ENCODE measurements around the gene OGA. TPM values are rescaled to one million over a fixed set of nuclear protein-coding genes. Genes with fewer than 3 reads are reported as not detected.

The OGA gene
- total and polyA plus RNA-seq, 9 of the 15 experiments (the other 6 are each of a cell fraction or from before 2014, with no cell fraction given) = 13.5 to 73.5 (median 59.5) TPM

- TF ChIP-seq, protein P1, sequence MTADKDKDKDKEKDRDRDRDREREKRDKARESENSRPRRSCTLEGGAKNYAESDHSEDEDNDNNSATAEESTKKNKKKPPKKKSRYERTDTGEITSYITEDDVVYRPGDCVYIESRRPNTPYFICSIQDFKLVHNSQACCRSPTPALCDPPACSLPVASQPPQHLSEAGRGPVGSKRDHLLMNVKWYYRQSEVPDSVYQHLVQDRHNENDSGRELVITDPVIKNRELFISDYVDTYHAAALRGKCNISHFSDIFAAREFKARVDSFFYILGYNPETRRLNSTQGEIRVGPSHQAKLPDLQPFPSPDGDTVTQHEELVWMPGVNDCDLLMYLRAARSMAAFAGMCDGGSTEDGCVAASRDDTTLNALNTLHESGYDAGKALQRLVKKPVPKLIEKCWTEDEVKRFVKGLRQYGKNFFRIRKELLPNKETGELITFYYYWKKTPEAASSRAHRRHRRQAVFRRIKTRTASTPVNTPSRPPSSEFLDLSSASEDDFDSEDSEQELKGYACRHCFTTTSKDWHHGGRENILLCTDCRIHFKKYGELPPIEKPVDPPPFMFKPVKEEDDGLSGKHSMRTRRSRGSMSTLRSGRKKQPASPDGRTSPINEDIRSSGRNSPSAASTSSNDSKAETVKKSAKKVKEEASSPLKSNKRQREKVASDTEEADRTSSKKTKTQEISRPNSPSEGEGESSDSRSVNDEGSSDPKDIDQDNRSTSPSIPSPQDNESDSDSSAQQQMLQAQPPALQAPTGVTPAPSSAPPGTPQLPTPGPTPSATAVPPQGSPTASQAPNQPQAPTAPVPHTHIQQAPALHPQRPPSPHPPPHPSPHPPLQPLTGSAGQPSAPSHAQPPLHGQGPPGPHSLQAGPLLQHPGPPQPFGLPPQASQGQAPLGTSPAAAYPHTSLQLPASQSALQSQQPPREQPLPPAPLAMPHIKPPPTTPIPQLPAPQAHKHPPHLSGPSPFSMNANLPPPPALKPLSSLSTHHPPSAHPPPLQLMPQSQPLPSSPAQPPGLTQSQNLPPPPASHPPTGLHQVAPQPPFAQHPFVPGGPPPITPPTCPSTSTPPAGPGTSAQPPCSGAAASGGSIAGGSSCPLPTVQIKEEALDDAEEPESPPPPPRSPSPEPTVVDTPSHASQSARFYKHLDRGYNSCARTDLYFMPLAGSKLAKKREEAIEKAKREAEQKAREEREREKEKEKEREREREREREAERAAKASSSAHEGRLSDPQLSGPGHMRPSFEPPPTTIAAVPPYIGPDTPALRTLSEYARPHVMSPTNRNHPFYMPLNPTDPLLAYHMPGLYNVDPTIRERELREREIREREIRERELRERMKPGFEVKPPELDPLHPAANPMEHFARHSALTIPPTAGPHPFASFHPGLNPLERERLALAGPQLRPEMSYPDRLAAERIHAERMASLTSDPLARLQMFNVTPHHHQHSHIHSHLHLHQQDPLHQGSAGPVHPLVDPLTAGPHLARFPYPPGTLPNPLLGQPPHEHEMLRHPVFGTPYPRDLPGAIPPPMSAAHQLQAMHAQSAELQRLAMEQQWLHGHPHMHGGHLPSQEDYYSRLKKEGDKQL (CRISPR knock-in tag; IDR thresholded peaks at IDR 0.05; ENCODE audit: borderline replicate concordance) = no peak
- no peak for TF ChIP-seq ZNF780A (CRISPR knock-in tag; IDR thresholded peaks at IDR 0.05)
- TF ChIP-seq ZNF436 (CRISPR knock-in tag; IDR thresholded peaks at IDR 0.05) = no peak
- TF ChIP-seq BCL6 (CRISPR knock-in tag; IDR thresholded peaks at IDR 0.05) = no peak
- no peak for TF ChIP-seq FUS (optimal IDR thresholded peaks at IDR 0.05; ENCODE audit: low read depth, low read length)
These were observed 5.6 kb downstream of the OGA start (continued) for GRCh38 chr10:101812606-101813005.

DNA sequence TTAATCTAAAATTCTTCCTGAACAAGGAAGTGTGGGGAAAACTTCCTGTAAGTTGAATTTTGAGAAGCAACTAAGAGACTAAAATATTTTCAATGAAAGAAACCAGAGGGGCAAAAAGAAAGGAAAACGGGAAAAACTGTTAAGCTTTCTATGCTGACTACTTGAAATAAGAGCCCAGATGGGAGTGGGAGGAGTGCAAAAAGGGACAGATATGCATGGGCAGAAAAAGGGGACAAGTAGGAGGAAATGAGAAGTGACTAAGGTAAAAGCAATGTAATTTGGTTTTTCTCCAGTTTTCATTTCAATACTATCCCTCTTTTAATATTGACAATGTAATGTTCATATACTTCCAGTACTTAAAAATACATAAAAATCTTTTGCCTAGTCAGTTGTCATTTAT, 11.1 kb downstream of the OGA start:
- Histone ChIP-seq H4K20me1 (replicated peaks; ENCODE audit: control insufficient read depth, insufficient read depth, low read length) (no peaks in the 10 kb centered on the region), H3K9ac (ENCODE audit: insufficient read depth in 1 of 2, low read depth in 2 of 2, low read length in 2 of 2) (no peak overlapping the region), H3K9me3 (replicated peaks; ENCODE audit: control insufficient read depth, insufficient read depth, low read depth, low read length) (no peaks in the 10 kb centered on the region), H3K4me3 (no peak overlapping the region), H3K9me1 (ENCODE audit: control insufficient read depth, insufficient read depth, low read length) (no peaks in the 10 kb centered on the region), H3K4me2 (ENCODE audit: insufficient read depth, low read length) (no peak overlapping the region), H3K79me2 (ENCODE audit: control insufficient read depth, insufficient read depth, low read length) (peaks cover 35% of the 10 kb centered on the region), H2AFZ (ENCODE audit: low read depth, low read length) (no peak overlapping the region), H3K27ac (ENCODE audit: extremely low read depth, low read depth, low read length) (no peak overlapping the region), H3K4me1 (replicated peaks in 1 of 2; ENCODE audit: control insufficient read depth in 2 of 2, insufficient read depth in 2 of 2, low read length in 2 of 2) (no peaks in the 10 kb centered on the region), H3K36me3 (ENCODE audit: control insufficient read depth, insufficient read depth, low read length) (peaks cover 88% of the 10 kb centered on the region), H3K27me3 (ENCODE audit: control insufficient read depth in 2 of 2, insufficient read depth in 2 of 2, low read length in 2 of 2) (no peaks in the 10 kb centered on the region)
- WGBS (ENCODE audit: insufficient coverage, low coverage, missing lambda C conversion rate) = 90% methylated on average over 1 of the region's 1 CpG
- in situ Hi-C loops (cut with MboI) = no loop called here
- no peak for DNase-seq (ENCODE audit: extremely low read depth in 1 of 4, low spot score in 3 of 4)
- no peak for FAIRE-seq
- ChIA-PET CTCF (ENCODE audit: low intra/inter-chr PET ratio) (no interaction called here), POLR2A (no interaction called here)
- BruUV-seq (replicated peaks) = no TSS peak
- no peak for ATAC-seq
- intact Hi-C loops (cut with micrococcal nuclease) = no loop called here
- TF ChIP-seq TAF1 (IDR thresholded peaks at IDR 0.05; ENCODE audit: control insufficient read depth, extremely low read depth, insufficient read depth, low read length, severe bottlenecking) (no peak), THAP7 (CRISPR knock-in tag; IDR thresholded peaks at IDR 0.05) (no peak), NFXL1 (CRISPR knock-in tag; IDR thresholded peaks at IDR 0.05) (no peak), ZNF644 (tag; IDR thresholded peaks at IDR 0.05; ENCODE audit: low read depth) (no peak), POLR2G (IDR thresholded peaks at IDR 0.05; ENCODE audit: low read depth, low read length) (no peak)
- TF ChIP-seq, protein P2, sequence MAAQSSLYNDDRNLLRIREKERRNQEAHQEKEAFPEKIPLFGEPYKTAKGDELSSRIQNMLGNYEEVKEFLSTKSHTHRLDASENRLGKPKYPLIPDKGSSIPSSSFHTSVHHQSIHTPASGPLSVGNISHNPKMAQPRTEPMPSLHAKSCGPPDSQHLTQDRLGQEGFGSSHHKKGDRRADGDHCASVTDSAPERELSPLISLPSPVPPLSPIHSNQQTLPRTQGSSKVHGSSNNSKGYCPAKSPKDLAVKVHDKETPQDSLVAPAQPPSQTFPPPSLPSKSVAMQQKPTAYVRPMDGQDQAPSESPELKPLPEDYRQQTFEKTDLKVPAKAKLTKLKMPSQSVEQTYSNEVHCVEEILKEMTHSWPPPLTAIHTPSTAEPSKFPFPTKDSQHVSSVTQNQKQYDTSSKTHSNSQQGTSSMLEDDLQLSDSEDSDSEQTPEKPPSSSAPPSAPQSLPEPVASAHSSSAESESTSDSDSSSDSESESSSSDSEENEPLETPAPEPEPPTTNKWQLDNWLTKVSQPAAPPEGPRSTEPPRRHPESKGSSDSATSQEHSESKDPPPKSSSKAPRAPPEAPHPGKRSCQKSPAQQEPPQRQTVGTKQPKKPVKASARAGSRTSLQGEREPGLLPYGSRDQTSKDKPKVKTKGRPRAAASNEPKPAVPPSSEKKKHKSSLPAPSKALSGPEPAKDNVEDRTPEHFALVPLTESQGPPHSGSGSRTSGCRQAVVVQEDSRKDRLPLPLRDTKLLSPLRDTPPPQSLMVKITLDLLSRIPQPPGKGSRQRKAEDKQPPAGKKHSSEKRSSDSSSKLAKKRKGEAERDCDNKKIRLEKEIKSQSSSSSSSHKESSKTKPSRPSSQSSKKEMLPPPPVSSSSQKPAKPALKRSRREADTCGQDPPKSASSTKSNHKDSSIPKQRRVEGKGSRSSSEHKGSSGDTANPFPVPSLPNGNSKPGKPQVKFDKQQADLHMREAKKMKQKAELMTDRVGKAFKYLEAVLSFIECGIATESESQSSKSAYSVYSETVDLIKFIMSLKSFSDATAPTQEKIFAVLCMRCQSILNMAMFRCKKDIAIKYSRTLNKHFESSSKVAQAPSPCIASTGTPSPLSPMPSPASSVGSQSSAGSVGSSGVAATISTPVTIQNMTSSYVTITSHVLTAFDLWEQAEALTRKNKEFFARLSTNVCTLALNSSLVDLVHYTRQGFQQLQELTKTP (IDR thresholded peaks at IDR 0.05; ENCODE audit: low read depth in 1 of 2, partially characterized antibody in 2 of 2) = no peak

All from K562 (cell line).